Epithelial cell of esophagus (primary cell): ENCODE measurements around the gene PM20D2.

ENCODE experiments used
- DNase-seq: peaks from one replicate; pipeline ENCODE4 v3.0.0; 2010; ENCODE audit warnings: low read depth
- H3K4me3 ChIP-seq: 2 replicates; pipeline ENCODE4 v1.5.1; 2011; ENCODE audit warnings: mild to moderate bottlenecking, low read length, control low read depth
- TF ChIP-seq, protein P1 (sequence below): IDR thresholded peaks from 2 replicates; pipeline ENCODE4 v1.5.1; 2011; ENCODE audit warnings: low read depth, mild to moderate bottlenecking, low read length, control low read depth, inconsistent platforms; ENCODE audit not compliant: insufficient read depth; ENCODE audit errors: missing control alignments

Gene PM20D2

GRCh38 chr6:89145956-89146717 lies at the start of gene PM20D2:
Gene PM20D2, plus strand, starts transcription at chr6:89146055. Its CDS starts 90 bp downstream, at chr6:89146145.
- peak; percentile 44 for DNase-seq
- TF ChIP-seq, protein P1, sequence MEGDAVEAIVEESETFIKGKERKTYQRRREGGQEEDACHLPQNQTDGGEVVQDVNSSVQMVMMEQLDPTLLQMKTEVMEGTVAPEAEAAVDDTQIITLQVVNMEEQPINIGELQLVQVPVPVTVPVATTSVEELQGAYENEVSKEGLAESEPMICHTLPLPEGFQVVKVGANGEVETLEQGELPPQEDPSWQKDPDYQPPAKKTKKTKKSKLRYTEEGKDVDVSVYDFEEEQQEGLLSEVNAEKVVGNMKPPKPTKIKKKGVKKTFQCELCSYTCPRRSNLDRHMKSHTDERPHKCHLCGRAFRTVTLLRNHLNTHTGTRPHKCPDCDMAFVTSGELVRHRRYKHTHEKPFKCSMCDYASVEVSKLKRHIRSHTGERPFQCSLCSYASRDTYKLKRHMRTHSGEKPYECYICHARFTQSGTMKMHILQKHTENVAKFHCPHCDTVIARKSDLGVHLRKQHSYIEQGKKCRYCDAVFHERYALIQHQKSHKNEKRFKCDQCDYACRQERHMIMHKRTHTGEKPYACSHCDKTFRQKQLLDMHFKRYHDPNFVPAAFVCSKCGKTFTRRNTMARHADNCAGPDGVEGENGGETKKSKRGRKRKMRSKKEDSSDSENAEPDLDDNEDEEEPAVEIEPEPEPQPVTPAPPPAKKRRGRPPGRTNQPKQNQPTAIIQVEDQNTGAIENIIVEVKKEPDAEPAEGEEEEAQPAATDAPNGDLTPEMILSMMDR, result no peak
- H3K4me3 ChIP-seq, result peak within 1 kb of the TSS; percentile 60

- TF ChIP-seq, protein P1, result no peak
- no peak overlapping the region for H3K4me3 ChIP-seq
- no peak for DNase-seq
These were observed 47.4 kb upstream of the PM20D2 start for GRCh38 chr6:89098461-89098860.

DNA sequence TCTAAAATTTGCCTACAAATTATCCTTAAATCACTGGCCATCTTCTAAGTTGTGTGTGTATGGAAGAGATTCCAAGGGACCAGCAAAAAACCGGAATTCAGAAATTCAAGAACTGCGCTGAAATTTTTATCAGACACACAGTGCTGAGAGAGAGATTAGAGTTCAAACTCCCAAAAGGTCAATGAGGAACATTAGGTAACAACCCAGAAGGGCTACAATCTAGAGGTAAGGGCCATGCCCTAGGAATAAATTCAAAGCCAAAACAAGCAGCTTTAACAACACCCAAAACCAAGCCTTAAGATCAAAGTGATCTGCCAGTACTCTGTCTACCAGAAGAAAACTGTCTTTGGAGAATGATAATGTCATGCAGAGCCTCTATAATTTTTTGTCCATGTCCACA lies 45.7 kb upstream of the PM20D2 start:
- DNase-seq, result no peak
- TF ChIP-seq, protein P1, result no peak
- H3K4me3 ChIP-seq, result no peak overlapping the region

DNA sequence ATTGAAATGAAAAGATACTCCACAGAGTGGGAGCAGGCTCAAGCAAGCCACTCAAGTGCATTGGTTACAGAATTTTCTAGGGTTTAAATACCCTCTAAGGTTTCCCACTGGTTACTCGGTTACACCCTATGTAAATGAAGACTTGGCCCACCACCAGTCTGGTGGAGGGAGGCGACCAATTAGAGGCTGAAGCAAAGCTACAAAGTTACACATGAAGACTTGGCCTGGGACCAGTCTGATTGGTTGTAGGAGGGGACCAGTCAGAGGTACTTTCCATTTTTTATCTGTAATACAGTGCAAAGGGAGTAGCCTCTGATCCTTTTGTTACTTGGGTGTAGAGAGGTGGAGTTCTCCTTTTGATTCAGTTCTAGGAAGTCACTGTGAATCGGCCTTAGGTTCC lies 35.6 kb upstream of the PM20D2 start:
- TF ChIP-seq, protein P1, result no peak
- no peak for DNase-seq
- no peak overlapping the region for H3K4me3 ChIP-seq

GRCh38 chr6:89111933-89112332 lies 33.9 kb upstream of the PM20D2 start:
- no peak for DNase-seq
- H3K4me3 ChIP-seq, result no peak overlapping the region
- TF ChIP-seq, protein P1, result no peak

DNA sequence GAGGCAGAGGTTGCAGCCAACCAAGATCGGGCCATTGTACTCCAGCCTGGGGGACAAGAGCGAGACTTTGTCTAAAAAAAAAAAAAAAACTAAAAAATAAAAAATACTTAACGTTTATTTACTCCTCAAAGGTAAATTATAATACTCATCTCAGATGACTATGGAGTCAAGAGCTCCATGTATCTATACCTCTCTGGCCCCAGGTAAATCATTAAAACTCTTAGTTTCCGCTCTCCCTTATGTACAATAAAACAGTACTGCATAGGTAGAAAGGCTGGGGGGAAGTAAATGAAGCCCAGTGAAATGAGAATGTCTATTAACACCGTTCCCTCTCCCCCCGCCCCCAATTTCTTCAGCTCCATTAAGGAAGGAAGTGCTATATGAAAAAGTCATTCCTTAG lies 29.2 kb upstream of the PM20D2 start:
- DNase-seq, result no peak
- no peak overlapping the region for H3K4me3 ChIP-seq
- TF ChIP-seq, protein P1, result no peak

DNA sequence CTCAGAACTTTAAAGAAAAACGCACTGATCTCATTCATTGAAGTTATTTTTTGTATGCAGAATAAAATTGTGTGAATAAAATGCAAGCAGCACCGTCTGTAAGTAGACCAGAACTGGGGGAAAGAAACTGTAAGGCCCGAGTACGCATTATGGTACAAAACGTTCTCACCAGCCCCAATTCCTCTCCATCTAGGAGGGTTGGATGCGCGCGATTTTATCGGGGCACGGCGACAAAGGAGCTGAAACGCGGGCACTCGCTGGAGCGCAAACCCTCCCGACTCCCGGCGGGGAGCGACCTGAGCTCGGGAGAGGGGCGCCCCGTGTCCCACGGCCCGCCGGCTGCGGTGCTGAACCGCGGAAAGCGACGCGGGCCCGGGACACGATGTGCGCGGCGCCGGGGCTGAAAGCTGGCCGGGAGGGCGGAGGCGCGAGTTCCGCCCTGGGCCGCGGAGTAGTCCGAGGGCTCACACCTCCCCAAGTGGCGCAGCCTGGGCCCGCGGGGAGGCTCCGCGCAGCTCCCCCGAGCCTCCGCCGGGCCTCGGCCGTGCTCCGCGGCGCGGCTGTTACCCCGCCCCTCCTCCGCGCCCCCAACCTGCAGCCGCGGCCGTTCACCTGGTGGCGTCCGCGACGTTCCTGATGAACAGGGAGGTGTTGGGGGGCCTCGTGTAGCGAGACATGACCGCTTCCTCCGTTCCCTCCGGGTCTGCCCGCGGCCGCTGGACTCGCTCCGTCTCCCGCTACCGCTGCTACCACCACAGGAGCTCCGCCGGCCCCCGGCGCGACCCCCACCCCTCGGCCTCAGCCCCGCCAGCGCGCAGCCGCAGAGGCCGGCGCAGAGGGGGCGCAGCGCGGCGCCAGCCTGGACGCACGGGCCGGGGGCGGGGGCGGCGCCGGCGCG lies 28.4 kb upstream of the PM20D2 start, which contains the start of gene SRSF12:
Gene SRSF12 (minus strand): TSS at position 861 of the 898 bp plus-strand sequence. CDS start 184 bp downstream, at position 677.
- TF ChIP-seq, protein P1, result no peak
- DNase-seq, result peak; percentile 38
- H3K4me3 ChIP-seq, result peak within 1 kb of the TSS; percentile 48
